Bronchus fibroblast of lung (primary cell): ENCODE results near the gene DOK6. TPM values are rescaled to one million over a fixed set of nuclear protein-coding genes. Genes with fewer than 3 reads are reported as not detected.

ENCODE experiments used
- total RNA-seq: library from RNA; depleted of rRNA; stranded (reverse); fragments of >200 nt; gene quantifications from 2 replicates; pipeline ENCODE4 v1.2.3, GENCODE V29; 2015

Gene DOK6
- 0.15 and 0.17 TPM in 2 replicates for total RNA-seq

GRCh38 chr18:69400253-69400975, at the start of gene DOK6:
DOK6 (plus strand) TSS chr18:69400888.

